Cardiac muscle cell (in vitro differentiated cells and primary cell): Measurements from ENCODE around the gene GEMIN5. TPM values are rescaled to one million over a fixed set of nuclear protein-coding genes. Genes with fewer than 3 reads are reported as not detected.

Source experiments
- DNase-seq, 2 donors: peaks; one replicate each; pipeline versions ENCODE4 v3.0.0 to v3.0.0-alpha.2; 2010 to 2017; ENCODE audit warnings: low read depth in 1 of 2, low spot score in 1 of 2
- H3K27ac ChIP-seq: fragments of 200-600 bp; sonication (generic); 2 replicates; pipeline ENCODE4 v1.5.1; 2016
- H3K27me3 ChIP-seq: fragments of 200-600 bp; sonication (generic); 2 replicates; pipeline ENCODE4 v1.6.0; 2016; ENCODE audit warnings: control low read depth
- H3K36me3 ChIP-seq: fragments of 200-600 bp; sonication (generic); 2 replicates; pipeline ENCODE4 v1.5.1; 2016; ENCODE audit warnings: control low read depth
- H3K4me1 ChIP-seq: fragments of 200-600 bp; sonication (generic); 2 replicates; pipeline ENCODE4 v1.8.1; 2017; ENCODE audit warnings: low read depth, mild to moderate bottlenecking, mixed run types
- H3K4me3 ChIP-seq: fragments of 200-600 bp; sonication (generic); 2 replicates; pipeline ENCODE4 v1.5.1; 2016; ENCODE audit warnings: mild to moderate bottlenecking
- H3K9me3 ChIP-seq: fragments of 200-600 bp; sonication (generic); 2 replicates; pipeline ENCODE4 v1.5.1; 2017; ENCODE audit warnings: low read depth, mild to moderate bottlenecking, control low read depth
- CTCF ChIP-seq: IDR thresholded peaks from 2 replicates; pipeline ENCODE4 v1.5.1; 2012; ENCODE audit warnings: low read depth, mild to moderate bottlenecking, low read length
- polyA plus RNA-seq: library from polyadenylated mRNA; unstranded; fragments of >200 nt; fragmentation: Nextera tagmentation; extraction: Ambion mirVana; gene quantifications from 2 replicates; pipeline ENCODE4 v1.2.1, GENCODE V29; 2016
- total RNA-seq: library from RNA; depleted of rRNA; stranded (reverse); fragments of >200 nt; gene quantifications from 2 replicates; pipeline ENCODE4 v1.2.3, GENCODE V29; 2016

Gene GEMIN5
- total and polyA plus RNA-seq, 2 experiments from 2014 or later: 10.8 to 17.4 TPM

- no peak for DNase-seq
- Histone ChIP-seq H3K4me3 (no peak overlapping the region), H3K27ac (no peak overlapping the region), H3K27me3 (no peaks in the 10 kb centered on the region), H3K36me3 (peaks cover 20% of the 10 kb centered on the region), H3K9me3 (no peaks in the 10 kb centered on the region), H3K4me1 (no peaks in the 10 kb centered on the region)
- TF ChIP-seq CTCF: no peak
Measured at GRCh38 chr5:154866841-154867240, 71.2 kb downstream of the GEMIN5 start.

GRCh38 chr5:154865466-154866184 lies 72.4 kb downstream of the GEMIN5 start:
- no peaks in the 10 kb centered on the region for H3K9me3 ChIP-seq
- H3K36me3 ChIP-seq: peaks cover 14% of the 10 kb centered on the region

GRCh38 chr5:154863291-154864080 lies 74.5 kb downstream of the GEMIN5 start:
- Histone ChIP-seq H3K36me3 (peaks cover 14% of the 10 kb centered on the region), H3K27me3 (no peaks in the 10 kb centered on the region)
- TF ChIP-seq CTCF: no peak

More at GRCh38 chr5:154865466-154866184, 72.4 kb downstream of the GEMIN5 start:
- Histone ChIP-seq H3K27ac (no peak overlapping the region), H3K27me3 (no peaks in the 10 kb centered on the region), H3K4me1 (no peaks in the 10 kb centered on the region), H3K4me3 (no peak overlapping the region)
- no peak for TF ChIP-seq CTCF
- DNase-seq: peak in 1 of 2 donors; percentile 15

GRCh38 chr5:154862766-154863165 lies 75.2 kb downstream of the GEMIN5 start:
- no peak for TF ChIP-seq CTCF
- no peaks in the 10 kb centered on the region for H3K9me3 ChIP-seq

More at GRCh38 chr5:154863291-154864080, 74.5 kb downstream of the GEMIN5 start:
- H3K9me3 ChIP-seq: no peaks in the 10 kb centered on the region
- no peak overlapping the region for H3K27ac ChIP-seq
- H3K4me1 ChIP-seq: no peaks in the 10 kb centered on the region
- DNase-seq: no peak
- H3K4me3 ChIP-seq: no peak overlapping the region

GRCh38 chr5:154861946-154862345 lies 76.1 kb downstream of the GEMIN5 start:
- no peak for TF ChIP-seq CTCF
- no peaks in the 10 kb centered on the region for H3K27me3 ChIP-seq
- H3K4me1 ChIP-seq: peaks cover 1% of the 10 kb centered on the region
- H3K4me3 ChIP-seq: no peak overlapping the region
- H3K36me3 ChIP-seq: peaks cover 12% of the 10 kb centered on the region
- H3K9me3 ChIP-seq: no peaks in the 10 kb centered on the region
- DNase-seq: no peak
- H3K27ac ChIP-seq: no peak overlapping the region

More at GRCh38 chr5:154862766-154863165, 75.2 kb downstream of the GEMIN5 start:
- H3K27ac ChIP-seq: no peak overlapping the region
- no peaks in the 10 kb centered on the region for H3K4me1 ChIP-seq
- H3K27me3 ChIP-seq: no peaks in the 10 kb centered on the region
- H3K4me3 ChIP-seq: no peak overlapping the region
- peaks cover 14% of the 10 kb centered on the region for H3K36me3 ChIP-seq
- peak in 1 of 2 donors; percentile 23 for DNase-seq
